K562 (cell line): ENCODE results near the gene TUBA4B. TPM values are rescaled to one million over a fixed set of nuclear protein-coding genes. Genes with fewer than 3 reads are reported as not detected.

Source experiments
- ATAC-seq: fragments of 200-7000 bp; cut with Tn5 transposase; 3 replicates; pipeline ENCODE4 v1.9.1; 2020; ENCODE audit warnings: moderate library complexity
- BruUV-seq: library from RNA; stranded (reverse); fragments of 400-500 nt; replicated peaks from 2 replicates; lab custom pipeline; 2021; lab: Mats Ljungman, UMichigan
- CTCF ChIA-PET: fragments of 300-600 bp; formaldehyde crosslinking; extraction: SDS; loops from one replicate; lab custom pipeline; 2021; ENCODE audit warnings: low intra/inter-chr PET ratio; lab: Yijun Ruan, JAX
- POLR2A ChIA-PET: fragments of 300-600, 350-650 bp; sonication (Branson Sonifier 250); formaldehyde crosslinking; extraction: SDS; loops from one replicate; lab custom pipeline; 2021; ENCODE audit warnings: antibody characterized with exemption, inconsistent platforms; lab: Yijun Ruan, JAX
- DNase-seq, 4 experiments: peaks; one replicate each; pipeline versions ENCODE4 v3.0.0 to v3.0.0-alpha.2; 2011 to 2018; ENCODE audit warnings: low spot score in 3 of 4, mixed read lengths in 3 of 4; ENCODE audit errors: extremely low read depth in 1 of 4
- FAIRE-seq: peaks from 2 replicates; lab custom pipeline; 2011; peaks lifted over from hg19 to GRCh38; lab: Jason Lieb, UNC
- H2AFZ ChIP-seq: 2 replicates; pipeline ENCODE4 v1.6.0; 2011; ENCODE audit warnings: low read depth, low read length, control low read depth, inconsistent platforms
- H3K27ac ChIP-seq: fragments of 200-600 bp; 3 replicates; pipeline ENCODE4 v1.8.0; 2011; ENCODE audit warnings: low read depth, mild to moderate bottlenecking, control low read depth, inconsistent platforms, low read length, moderate library complexity, mixed read lengths; ENCODE audit errors: extremely low read depth
- H3K27me3 ChIP-seq, 2 experiments: fragments of 300-600 bp in 1 of 2; 2 replicates in 1 of 2; 3 replicates in 1 of 2; pipeline versions ENCODE4 v1.6.0 to v1.8.0; 2011; ENCODE audit warnings: inconsistent platforms in 2 of 2, low read length in 2 of 2, mild to moderate bottlenecking in 1 of 2, mixed read lengths in 1 of 2, moderate library complexity in 1 of 2; ENCODE audit not compliant: control insufficient read depth in 2 of 2, insufficient read depth in 2 of 2
- H3K36me3 ChIP-seq: fragments of 300-600 bp; 3 replicates; pipeline ENCODE4 v1.8.0; 2011; ENCODE audit warnings: mild to moderate bottlenecking, low read length, inconsistent platforms; ENCODE audit not compliant: control insufficient read depth, insufficient read depth
- H3K4me1 ChIP-seq, 2 experiments: fragments of 200-600 bp in 1 of 2; replicated peaks in 1 of 2; 2 replicates in 1 of 2; 3 replicates in 1 of 2; pipeline versions ENCODE4 v1.5.1 to v1.8.0; 2011; ENCODE audit warnings: inconsistent platforms in 2 of 2, low read length in 2 of 2, mild to moderate bottlenecking in 1 of 2, mixed read lengths in 1 of 2, moderate library complexity in 1 of 2; ENCODE audit not compliant: control insufficient read depth in 2 of 2, insufficient read depth in 2 of 2
- H3K4me2 ChIP-seq: 2 replicates; pipeline ENCODE4 v1.6.1; 2011; ENCODE audit warnings: low read length, control low read depth, inconsistent platforms, mixed read lengths; ENCODE audit not compliant: insufficient read depth
- H3K4me3 ChIP-seq: fragments of 200-600 bp; sonication (generic), shearing (Covaris generic); 2 replicates; pipeline ENCODE4 v1.5.1; 2016; ENCODE audit warnings: control low read depth, inconsistent platforms
- H3K79me2 ChIP-seq: fragments of 200-600 bp; 3 replicates; pipeline ENCODE4 v1.8.0; 2011; ENCODE audit warnings: low read length, inconsistent platforms; ENCODE audit not compliant: control insufficient read depth, insufficient read depth
- H3K9ac ChIP-seq, 2 experiments: 2 replicates each; pipeline versions ENCODE4 v1.6.0 to v1.6.1; 2011; ENCODE audit warnings: low read depth in 2 of 2, low read length in 2 of 2, control low read depth in 1 of 2, inconsistent platforms in 1 of 2, mild to moderate bottlenecking in 1 of 2, mixed read lengths in 1 of 2; ENCODE audit not compliant: insufficient read depth in 1 of 2
- H3K9me1 ChIP-seq: one replicate; pipeline ENCODE4 v1.6.0; 2011; ENCODE audit warnings: inconsistent platforms, mild to moderate bottlenecking, low read length, moderate library complexity; ENCODE audit not compliant: control insufficient read depth, insufficient read depth
- H3K9me3 ChIP-seq: replicated peaks from 2 replicates; pipeline ENCODE4 v1.5.1; 2011; ENCODE audit warnings: low read depth, low read length, inconsistent platforms; ENCODE audit not compliant: control insufficient read depth, insufficient read depth
- H4K20me1 ChIP-seq: replicated peaks from 2 replicates; pipeline ENCODE4 v1.6.1; 2011; ENCODE audit warnings: low read length, inconsistent platforms, mixed read lengths; ENCODE audit not compliant: control insufficient read depth, insufficient read depth
- ARID2 ChIP-seq: fragments of 450-650 bp; IDR thresholded peaks from 2 replicates; pipeline ENCODE4 v1.6.1; 2017; ENCODE audit warnings: antibody characterized with exemption, mild to moderate bottlenecking
- CBFA2T3 ChIP-seq: fragments of 450-650 bp; IDR thresholded peaks from 2 replicates; pipeline ENCODE4 v1.6.1; 2017
- ETS2 ChIP-seq: IDR thresholded peaks from 2 replicates; pipeline ENCODE4 v1.6.1; 2016; ENCODE audit warnings: borderline replicate concordance, missing genetic modification characterization, mild to moderate bottlenecking, moderate library complexity, missing compliant biosample characterization; ENCODE audit not compliant: poor library complexity, severe bottlenecking
- HDAC2 ChIP-seq: fragments of 450-650 bp; IDR thresholded peaks from 2 replicates; pipeline ENCODE4 v1.6.1; 2016; ENCODE audit warnings: mild to moderate bottlenecking
- HSF4 ChIP-seq: fragments of 250-450 bp; sonication (Bioruptor Pico); IDR thresholded peaks from 2 replicates; pipeline ENCODE4 v2.1.2; 2022; ENCODE audit warnings: mild to moderate bottlenecking, moderate library complexity, borderline replicate concordance
- KDM2B ChIP-seq: fragments of 250-450 bp; sonication (Bioruptor Pico); IDR thresholded peaks from 2 replicates; pipeline ENCODE4 v1.8.0; 2021; ENCODE audit warnings: mild to moderate bottlenecking, moderate library complexity
- LCOR ChIP-seq: sonication (generic); formaldehyde crosslinking; IDR thresholded peaks from 2 replicates; pipeline ENCODE4 v1.8.0; 2022; ENCODE audit warnings: mild to moderate bottlenecking, missing genetic modification reagents
- MECOM ChIP-seq: fragments of 250-450 bp; sonication (Bioruptor Pico); IDR thresholded peaks from 2 replicates; pipeline ENCODE4 v1.8.0; 2022; ENCODE audit warnings: inconsistent platforms
- NCOA6 ChIP-seq: fragments of 450-650 bp; IDR thresholded peaks from 2 replicates; pipeline ENCODE4 v1.6.1; 2017; ENCODE audit warnings: mild to moderate bottlenecking
- POLR2A ChIP-seq: fragments of 450-650 bp; conservative IDR thresholded peaks from 2 replicates; pipeline ENCODE4 v1.6.1; 2016
- PRDM10 ChIP-seq: fragments of 450-650 bp; IDR thresholded peaks from 2 replicates; pipeline ENCODE4 v1.6.1; 2018; ENCODE audit not compliant: partially characterized antibody
- SMC3 ChIP-seq: conservative IDR thresholded peaks from 2 replicates; pipeline ENCODE4 v1.6.1; 2011; ENCODE audit warnings: low read depth, low read length, improper control_type of control experiment; ENCODE audit not compliant: insufficient read depth
- TCF7L2 ChIP-seq: fragments of 150-350 bp; IDR thresholded peaks from 2 replicates; pipeline ENCODE4 v1.6.1; 2016; ENCODE audit warnings: low read depth, mild to moderate bottlenecking, low read length, moderate library complexity
- ZNF445 ChIP-seq: fragments of 250-450 bp; sonication (Bioruptor Pico); IDR thresholded peaks from 2 replicates; pipeline ENCODE4 v1.4.0; 2020; ENCODE audit warnings: low read depth, mild to moderate bottlenecking, moderate library complexity
- WGBS: fragments of 100-300 bp; shearing (Covaris generic); methylation state at CpG from one replicate; pipeline ENCODE4 v1.1.6; 2016; ENCODE audit warnings: low coverage, mixed read lengths; ENCODE audit not compliant: insufficient coverage; ENCODE audit errors: missing lambda C conversion rate; 5-methylcytosine and 5-hydroxymethylcytosine counted together
- in situ Hi-C: fragments of 300-500 bp; cut with MboI; formaldehyde crosslinking; loops from 4 replicates; pipeline ENCODE4 v1.15.0; 2018; ENCODE audit warnings: inconsistent platforms, mixed read lengths
- intact Hi-C: fragments of 100-400 bp; cut with micrococcal nuclease; formaldehyde crosslinking; loops from 2 replicates; pipeline ENCODE4 v1.14.2; 2022
- polyA plus RNA-seq, 8 experiments: library from polyadenylated mRNA; depleted of rRNA in 4 of 8; stranded (reverse) in 5 of 8; unstranded in 3 of 8; fragments of >200 nt; fragmentation: Nextera tagmentation in 2 of 8; fragmentation: Illumina TruSeq in 1 of 8; extraction: Ambion mirVana in 2 of 8; extraction: Trizol in 1 of 8; gene quantifications; 2 replicates each; pipeline versions ENCODE4 v1.2.1 to v1.2.3, GENCODE V29; 2011 to 2014; ENCODE audit warnings: inconsistent platforms in 1 of 8, missing spikeins in 1 of 8
- total RNA-seq, 7 experiments: library from RNA; depleted of rRNA in 6 of 7; stranded (reverse); fragments of >200 nt in 6 of 7; fragmentation: Illumina TruSeq in 2 of 7; extraction: Trizol in 2 of 7; gene quantifications; 2 replicates each; pipeline versions ENCODE4 v1.2.1 to v1.2.3, GENCODE V29; 2011 to 2021; ENCODE audit warnings: low replicate concordance in 1 of 7
- TF ChIP-seq, protein P1 (sequence below): fragments of 250-450 bp; sonication (Bioruptor Pico); IDR thresholded peaks from 2 replicates; pipeline ENCODE4 v1.4.0; 2020; ENCODE audit warnings: mild to moderate bottlenecking
- TF ChIP-seq, protein P2 (sequence below): fragments of 250-450 bp; sonication (Bioruptor Pico); IDR thresholded peaks from 2 replicates; pipeline ENCODE4 v1.5.1; 2021; ENCODE audit warnings: mild to moderate bottlenecking

TUBA4B gene
- total and polyA plus RNA-seq, 9 of the 15 experiments (the other 6 are each of a cell fraction or from before 2014, with no cell fraction given) = 0.04 TPM; not detected in 8

DNA sequence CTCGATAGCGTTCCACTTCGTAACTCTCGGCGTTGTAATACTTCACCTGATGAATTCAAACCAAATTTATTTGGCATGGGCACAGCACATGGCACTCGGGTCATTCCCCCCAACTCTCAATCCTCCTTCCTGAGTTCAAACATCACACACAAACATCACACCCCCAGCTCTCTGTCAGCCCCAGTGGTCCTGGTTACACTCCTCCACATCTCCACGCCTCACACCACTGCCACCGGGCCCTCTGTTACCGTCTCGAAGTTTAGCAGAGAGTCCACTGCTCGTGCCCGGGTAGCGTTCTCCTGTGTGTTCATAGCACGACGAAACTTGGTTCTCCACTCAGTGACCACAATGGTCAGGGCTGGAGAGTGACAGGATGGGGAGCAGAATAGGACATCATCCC lies 38.9 kb upstream of the TUBA4B start:
- ATAC-seq = no peak
- no peak for FAIRE-seq
- DNase-seq = no peak
- H3K79me2 ChIP-seq = peaks cover 27% of the 10 kb centered on the region
- no TSS peak for BruUV-seq
- no peaks in the 10 kb centered on the region for H3K9me1 ChIP-seq
- peaks cover 70% of the 10 kb centered on the region for H3K36me3 ChIP-seq
- H3K9me3 ChIP-seq = no peaks in the 10 kb centered on the region
- H3K4me3 ChIP-seq = no peak overlapping the region
- 98% methylated on average over 13 of the region's 15 CpGs for WGBS
- intact Hi-C loops (no loop called here), in situ Hi-C loops (no loop called here)
- H3K27ac ChIP-seq = no peak overlapping the region
- H3K4me2 ChIP-seq = no peak overlapping the region
- H2AFZ ChIP-seq = no peak overlapping the region
- peaks cover 10 to 31% of the 10 kb centered on the region in 2 experiments; a peak in 4 of 5 replicates for H3K4me1 ChIP-seq
- no peak overlapping the region for H3K9ac ChIP-seq
- CTCF ChIA-PET = no interaction called here
- H3K27me3 ChIP-seq = no peaks in the 10 kb centered on the region
- POLR2A ChIA-PET = interaction anchor here (0.7 kb wide), 1 partner anchor 24 kb away, joined by 3 read pairs; no protein-coding TSS in a partner anchor
- 0 out of 2 replicates have a peak, but pooled peaks cover 2% of the 10 kb centered on the region for H4K20me1 ChIP-seq
- TF ChIP-seq PRDM10 (no peak), MECOM (CRISPR knock-in tag) (no peak), ZNF445 (CRISPR knock-in tag) (no peak), KDM2B (CRISPR knock-in tag) (no peak), NCOA6 (no peak), HDAC2 (no peak), CBFA2T3 (no peak), POLR2A (no peak), ARID2 (no peak), SMC3 (no peak), ETS2 (tag) (no peak), TCF7L2 (no peak), LCOR (CRISPR knock-in tag) (no peak), HSF4 (no peak)
- TF ChIP-seq, protein P1, sequence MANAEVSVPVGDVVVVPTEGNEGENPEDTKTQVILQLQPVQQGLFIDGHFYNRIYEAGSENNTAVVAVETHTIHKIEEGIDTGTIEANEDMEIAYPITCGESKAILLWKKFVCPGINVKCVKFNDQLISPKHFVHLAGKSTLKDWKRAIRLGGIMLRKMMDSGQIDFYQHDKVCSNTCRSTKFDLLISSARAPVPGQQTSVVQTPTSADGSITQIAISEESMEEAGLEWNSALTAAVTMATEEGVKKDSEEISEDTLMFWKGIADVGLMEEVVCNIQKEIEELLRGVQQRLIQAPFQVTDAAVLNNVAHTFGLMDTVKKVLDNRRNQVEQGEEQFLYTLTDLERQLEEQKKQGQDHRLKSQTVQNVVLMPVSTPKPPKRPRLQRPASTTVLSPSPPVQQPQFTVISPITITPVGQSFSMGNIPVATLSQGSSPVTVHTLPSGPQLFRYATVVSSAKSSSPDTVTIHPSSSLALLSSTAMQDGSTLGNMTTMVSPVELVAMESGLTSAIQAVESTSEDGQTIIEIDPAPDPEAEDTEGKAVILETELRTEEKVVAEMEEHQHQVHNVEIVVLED = no peak
- TF ChIP-seq, protein P2, sequence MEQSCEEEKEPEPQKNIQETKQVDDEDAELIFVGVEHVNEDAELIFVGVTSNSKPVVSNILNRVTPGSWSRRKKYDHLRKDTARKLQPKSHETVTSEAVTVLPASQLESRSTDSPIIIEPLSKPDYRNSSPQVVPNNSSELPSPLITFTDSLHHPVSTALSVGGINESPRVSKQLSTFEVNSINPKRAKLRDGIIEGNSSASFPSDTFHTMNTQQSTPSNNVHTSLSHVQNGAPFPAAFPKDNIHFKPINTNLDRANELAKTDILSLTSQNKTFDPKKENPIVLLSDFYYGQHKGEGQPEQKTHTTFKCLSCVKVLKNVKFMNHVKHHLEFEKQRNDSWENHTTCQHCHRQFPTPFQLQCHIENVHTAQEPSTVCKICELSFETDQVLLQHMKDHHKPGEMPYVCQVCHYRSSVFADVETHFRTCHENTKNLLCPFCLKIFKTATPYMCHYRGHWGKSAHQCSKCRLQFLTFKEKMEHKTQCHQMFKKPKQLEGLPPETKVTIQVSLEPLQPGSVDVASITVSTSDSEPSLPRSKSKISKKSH = no peak
